Urinary bladder (tissue), 4 donors: ENCODE data around the gene ARHGEF7. TPM values are rescaled to one million over a fixed set of nuclear protein-coding genes. Genes with fewer than 3 reads are reported as not detected.

ENCODE experiments used
- DNase-seq: peaks from one replicate; pipeline ENCODE4 v3.0.0-alpha.2; 2015; ENCODE audit errors: extremely low spot score
- H3K27ac ChIP-seq: one replicate; pipeline ENCODE4 v1.5.1; 2013; ENCODE audit warnings: low read depth, mild to moderate bottlenecking, moderate library complexity
- H3K36me3 ChIP-seq: one replicate; pipeline ENCODE4 v1.6.1; 2013; ENCODE audit warnings: mild to moderate bottlenecking, moderate library complexity; ENCODE audit not compliant: insufficient read depth
- H3K4me1 ChIP-seq: one replicate; pipeline ENCODE4 v1.6.1; 2013; ENCODE audit warnings: mild to moderate bottlenecking, moderate library complexity; ENCODE audit not compliant: insufficient read depth
- H3K4me3 ChIP-seq: one replicate; pipeline ENCODE4 v1.5.1; 2013; ENCODE audit warnings: low read depth, low read length
- WGBS: extraction: QIAGEN DNeasy Blood & Tissue Kit; methylation state at CpG from one replicate; pipeline ENCODE4 v1.1.7; 2013; 5-methylcytosine and 5-hydroxymethylcytosine counted together
- polyA plus RNA-seq: library from polyadenylated mRNA; stranded (reverse); fragments of 200-250 nt; gene quantifications from one replicate; pipeline ENCODE4 v1.2.3, GENCODE V29; 2013
- total RNA-seq: library from RNA; depleted of rRNA; stranded (reverse); fragments of >200 nt; gene quantifications from one replicate; pipeline ENCODE4 v1.2.3, GENCODE V29; 2014
- donor health status: healthy with polysubstance abuse.
- donor health status: healthy.

ARHGEF7 gene
- total and polyA plus RNA-seq, 2 donors = 29.8 to 148 TPM

GRCh38 chr13:111292710-111293485 is 177.8 kb downstream of the ARHGEF7 start:
- Histone ChIP-seq H3K36me3 (no peaks in the 10 kb centered on the region), H3K4me3 (no peak overlapping the region), H3K27ac (no peak overlapping the region), H3K4me1 (no peaks in the 10 kb centered on the region)
- WGBS = 96% methylated on average over 13 of the region's 13 CpGs
- no peak for DNase-seq

- Histone ChIP-seq H3K4me1 (no peaks in the 10 kb centered on the region), H3K36me3 (no peaks in the 10 kb centered on the region), H3K4me3 (no peak overlapping the region), H3K27ac (no peak overlapping the region)
- DNase-seq = no peak
- 92% methylated on average over 9 of the region's 9 CpGs for WGBS
Measured at GRCh38 chr13:111295886-111296285, 180.8 kb downstream of the ARHGEF7 start.

- 84% methylated on average over 6 of the region's 6 CpGs for whole genome bisulfite sequencing
Measured at GRCh38 chr13:111296417-111296816, 181.3 kb downstream of the ARHGEF7 start.

GRCh38 chr13:111298214-111298975 is 183.3 kb downstream of the ARHGEF7 start:
- DNase-seq = no peak
- peaks cover 2% of the 10 kb centered on the region for H3K36me3 ChIP-seq

More at GRCh38 chr13:111296417-111296816, 181.3 kb downstream of the ARHGEF7 start:
- H3K27ac ChIP-seq = no peak overlapping the region
- DNase-seq = no peak
- no peaks in the 10 kb centered on the region for H3K36me3 ChIP-seq
- no peaks in the 10 kb centered on the region for H3K4me1 ChIP-seq
- H3K4me3 ChIP-seq = no peak overlapping the region

GRCh38 chr13:111302045-111302726 is 187.1 kb downstream of the ARHGEF7 start:
- Histone ChIP-seq H3K27ac (no peak overlapping the region), H3K4me3 (no peak overlapping the region), H3K36me3 (peaks cover 5% of the 10 kb centered on the region), H3K4me1 (no peaks in the 10 kb centered on the region)
- WGBS = 92% methylated on average over 22 of the region's 22 CpGs
- DNase-seq = no peak

More at GRCh38 chr13:111298214-111298975, 183.3 kb downstream of the ARHGEF7 start:
- WGBS = 92% methylated on average over 13 of the region's 13 CpGs
- Histone ChIP-seq H3K4me3 (no peak overlapping the region), H3K27ac (no peak overlapping the region), H3K4me1 (no peaks in the 10 kb centered on the region)

- 94% methylated on average over 11 of the region's 11 CpGs for WGBS
- DNase-seq = no peak
- Histone ChIP-seq H3K27ac (no peak overlapping the region), H3K36me3 (peaks cover 5% of the 10 kb centered on the region), H3K4me3 (no peak overlapping the region), H3K4me1 (no peaks in the 10 kb centered on the region)
Measured at GRCh38 chr13:111303559-111303958, 188.4 kb downstream of the ARHGEF7 start.

- Histone ChIP-seq H3K4me1 (no peaks in the 10 kb centered on the region), H3K27ac (no peak overlapping the region), H3K36me3 (peaks cover 5% of the 10 kb centered on the region), H3K4me3 (no peak overlapping the region)
- DNase-seq = no peak
- 89% methylated on average over 15 of the region's 15 CpGs for WGBS
Measured at GRCh38 chr13:111304041-111304544, 189.0 kb downstream of the ARHGEF7 start.

- H3K36me3 ChIP-seq = peaks cover 5% of the 10 kb centered on the region
- no peak overlapping the region for H3K4me3 ChIP-seq
- DNase-seq = no peak
- WGBS = 93% methylated on average over 20 of the region's 20 CpGs
- no peak overlapping the region for H3K27ac ChIP-seq
- H3K4me1 ChIP-seq = no peaks in the 10 kb centered on the region
Measured at GRCh38 chr13:111304603-111305289, 189.6 kb downstream of the ARHGEF7 start.

- 97% methylated on average over 17 of the region's 17 CpGs for WGBS
- Histone ChIP-seq H3K27ac (no peak overlapping the region), H3K4me3 (no peak overlapping the region)
Measured at GRCh38 chr13:111312944-111313590, 198.0 kb downstream of the ARHGEF7 start.

GRCh38 chr13:111313911-111314425 is 198.9 kb downstream of the ARHGEF7 start:
- Histone ChIP-seq H3K4me1 (no peaks in the 10 kb centered on the region), H3K27ac (no peak overlapping the region), H3K4me3 (no peak overlapping the region), H3K36me3 (no peaks in the 10 kb centered on the region)
- 81% methylated on average over 14 of the region's 14 CpGs for WGBS
- no peak for DNase-seq

More at GRCh38 chr13:111312944-111313590, 198.0 kb downstream of the ARHGEF7 start:
- Histone ChIP-seq H3K4me1 (no peaks in the 10 kb centered on the region), H3K36me3 (no peaks in the 10 kb centered on the region)
- DNase-seq = no peak

- Histone ChIP-seq H3K4me1 (no peaks in the 10 kb centered on the region), H3K27ac (no peak overlapping the region), H3K4me3 (no peak overlapping the region), H3K36me3 (no peaks in the 10 kb centered on the region)
- DNase-seq = no peak
- 72% methylated on average over 6 of the region's 6 CpGs for WGBS
Measured at GRCh38 chr13:111314852-111315251, 199.7 kb downstream of the ARHGEF7 start.

GRCh38 chr13:111315347-111315995 is 200.4 kb downstream of the ARHGEF7 start:
- 67% methylated on average over 15 of the region's 15 CpGs for WGBS
- Histone ChIP-seq H3K36me3 (no peaks in the 10 kb centered on the region), H3K4me1 (no peaks in the 10 kb centered on the region), H3K27ac (no peak overlapping the region), H3K4me3 (no peak overlapping the region)
- no peak for DNase-seq
